GM10248 (cell line): Measurements from ENCODE around the gene ZFP92.

Source experiments
- CTCF ChIA-PET: fragments of 300-600 bp; sonication (Branson Sonifier 250); formaldehyde crosslinking; extraction: SDS; loops from one replicate; lab custom pipeline; 2021; ENCODE audit warnings: antibody characterized with exemption; lab: Yijun Ruan, JAX
- POLR2A ChIA-PET: fragments of 350-650 bp; sonication (Branson Sonifier 250); formaldehyde crosslinking; extraction: SDS; loops from one replicate; lab custom pipeline; 2020; ENCODE audit warnings: antibody characterized with exemption; lab: Yijun Ruan, JAX
- DNase-seq: peaks from one replicate; pipeline ENCODE4 v3.0.0; 2012; ENCODE audit errors: extremely low spot score
- CTCF ChIP-seq: IDR thresholded peaks from 2 replicates; pipeline ENCODE4 v1.5.1; 2012; ENCODE audit warnings: mild to moderate bottlenecking, low read depth; ENCODE audit errors: extremely low read depth, missing control alignments, control extremely low read depth

The ZFP92 gene

GRCh38 chrX:153392642-153393321 lies 18.5 kb upstream of the ZFP92 start:
- no peak for DNase-seq
- ChIA-PET CTCF (no interaction called here), POLR2A (no interaction called here)
- TF ChIP-seq CTCF: no peak

GRCh38 chrX:153394612-153395011 lies 16.7 kb upstream of the ZFP92 start:
- ChIA-PET POLR2A (no interaction called here), CTCF (no interaction called here)
- DNase-seq: no peak
- TF ChIP-seq CTCF: no peak

GRCh38 chrX:153395613-153396319 lies 15.5 kb upstream of the ZFP92 start:
- ChIA-PET CTCF (no interaction called here), POLR2A (no interaction called here)
- no peak for TF ChIP-seq CTCF
- no peak for DNase-seq

- TF ChIP-seq CTCF: no peak
- ChIA-PET CTCF (no interaction called here), POLR2A (no interaction called here)
- no peak for DNase-seq
Observed at GRCh38 chrX:153396320-153397195, 14.7 kb upstream of the ZFP92 start.

GRCh38 chrX:153397256-153397960 lies 13.9 kb upstream of the ZFP92 start:
- TF ChIP-seq CTCF: no peak
- ChIA-PET POLR2A (no interaction called here), CTCF (interaction anchor here (1.4 kb wide), 1 partner anchor 110 kb away, joined by 3 read pairs; no protein-coding TSS in a partner anchor)
- no peak for DNase-seq
